ENCODE measurements around the gene LASP1. TPM values are rescaled to one million over a fixed set of nuclear protein-coding genes. Genes with fewer than 3 reads are reported as not detected.

The LASP1 gene
- total and polyA plus RNA-seq, 9 donors: 40.9 to 138 (median 95.0) TPM

- no peak for TF ChIP-seq CTCF (IDR thresholded peaks at IDR 0.05)
- TF ChIP-seq POLR2A (IDR thresholded peaks at IDR 0.05): no peak
- no peak for TF ChIP-seq EP300 (IDR thresholded peaks at IDR 0.05)
- Histone ChIP-seq H3K4me3 (no peak overlapping the region), H3K36me3 (no peaks in the 10 kb centered on the region), H3K9me3 (no peaks in the 10 kb centered on the region), H3K4me1 (ENCODE audit: insufficient read depth) (peaks cover 25% of the 10 kb centered on the region), H3K27ac (no peak overlapping the region), H3K27me3 (no peaks in the 10 kb centered on the region)
- DNase-seq: no peak
- WGBS, 3 donors: 63 to 72% (median 67%) methylated on average over 13 of the region's 13 CpGs
- intact Hi-C loops (cut with DNase I): no loop called here
Observed at GRCh38 chr17:38896346-38896954, 26.6 kb downstream of the LASP1 start.

GRCh38 chr17:38897176-38897575, 27.3 kb downstream of the LASP1 start:
- no peaks in the 10 kb centered on the region for H3K36me3 ChIP-seq
- peaks cover 25% of the 10 kb centered on the region for H3K4me1 ChIP-seq (ENCODE audit: insufficient read depth)
- no peak overlapping the region for H3K4me3 ChIP-seq
- peak overlapping the region in 1 of 2 donors; percentile 4 for H3K27ac ChIP-seq
- no peaks in the 10 kb centered on the region for H3K27me3 ChIP-seq
- peak in 3 of 5 donors; percentile 39 to 70 (median 57) for DNase-seq
- no peaks in the 10 kb centered on the region for H3K9me3 ChIP-seq
- 20 to 40% (median 34%) methylated on average over 5 to 6 of the region's 6 CpGs for WGBS, 3 donors
- TF ChIP-seq POLR2A (IDR thresholded peaks at IDR 0.05) (no peak), CTCF (IDR thresholded peaks at IDR 0.05) (no peak), EP300 (IDR thresholded peaks at IDR 0.05) (no peak)
- intact Hi-C loops (cut with DNase I): no loop called here

GRCh38 chr17:38897671-38898290, 27.9 kb downstream of the LASP1 start:
- peak overlapping the region in 1 of 2 donors; percentile 4 for H3K27ac ChIP-seq
- WGBS, 3 donors: 74 to 83% (median 75%) methylated on average over 12 of the region's 12 CpGs
- no peaks in the 10 kb centered on the region for H3K27me3 ChIP-seq
- no peaks in the 10 kb centered on the region for H3K9me3 ChIP-seq
- intact Hi-C loops (cut with DNase I): no loop called here
- no peak for DNase-seq
- H3K4me1 ChIP-seq (ENCODE audit: insufficient read depth): peaks cover 24% of the 10 kb centered on the region
- TF ChIP-seq EP300 (IDR thresholded peaks at IDR 0.05) (no peak), POLR2A (IDR thresholded peaks at IDR 0.05) (no peak), CTCF (IDR thresholded peaks at IDR 0.05) (no peak)
- no peak overlapping the region for H3K4me3 ChIP-seq
- H3K36me3 ChIP-seq: no peaks in the 10 kb centered on the region

GRCh38 chr17:38898291-38898679, 28.4 kb downstream of the LASP1 start:
- TF ChIP-seq POLR2A (IDR thresholded peaks at IDR 0.05): no peak
- TF ChIP-seq CTCF (IDR thresholded peaks at IDR 0.05): no peak
- no peak for TF ChIP-seq EP300 (IDR thresholded peaks at IDR 0.05)
- peaks cover 22% of the 10 kb centered on the region for H3K4me1 ChIP-seq (ENCODE audit: insufficient read depth)
- H3K27me3 ChIP-seq: no peaks in the 10 kb centered on the region
- no peaks in the 10 kb centered on the region for H3K36me3 ChIP-seq
- WGBS, 3 donors: 65 to 71% (median 65%) methylated on average over 9 of the region's 9 CpGs
- DNase-seq: no peak
- H3K27ac ChIP-seq: no peak overlapping the region
- H3K4me3 ChIP-seq: no peak overlapping the region
- H3K9me3 ChIP-seq: no peaks in the 10 kb centered on the region
- intact Hi-C loops (cut with DNase I): no loop called here

All from ovary (tissue), 9 donors.